SU-DHL-6 (cell line): ENCODE data around the gene NOD1.

Experiments used
- H2AFZ ChIP-seq: fragments of 200-600 bp; sonication (generic); 2 replicates; pipeline ENCODE4 v1.6.1; 2014; ENCODE audit warnings: low read depth, mild to moderate bottlenecking, moderate library complexity, mixed read lengths, antibody characterized with exemption, low read length; ENCODE audit not compliant: severe bottlenecking
- H3F3A ChIP-seq: fragments of 200-600 bp; shearing (Covaris generic); 2 replicates; pipeline ENCODE4 v1.6.0; 2016; ENCODE audit warnings: antibody characterized with exemption, mild to moderate bottlenecking; ENCODE audit not compliant: insufficient read depth
- H3K27ac ChIP-seq: fragments of 200-600 bp; sonication (generic); 2 replicates; pipeline ENCODE4 v1.5.1; 2016; ENCODE audit warnings: low read depth, mild to moderate bottlenecking, low read length, moderate library complexity, mixed read lengths
- H3K27me3 ChIP-seq: fragments of 200-600 bp; sonication (generic), shearing (Covaris generic); 2 replicates; pipeline ENCODE4 v1.6.0; 2014; ENCODE audit warnings: mild to moderate bottlenecking, low read length
- H3K36me3 ChIP-seq: fragments of 200-600 bp; sonication (generic); 2 replicates; pipeline ENCODE4 v1.6.1; 2014; ENCODE audit warnings: mild to moderate bottlenecking, low read length, mixed read lengths
- H3K4me2 ChIP-seq: fragments of 300-600, 200-600 bp; shearing (Covaris generic), sonication (generic); 2 replicates; pipeline ENCODE4 v1.6.0; 2014; ENCODE audit warnings: low read length, low read depth, mild to moderate bottlenecking; ENCODE audit not compliant: poor library complexity, severe bottlenecking
- H3K4me3 ChIP-seq: fragments of 200-600 bp; sonication (generic); 2 replicates; pipeline ENCODE4 v1.5.1; 2014; ENCODE audit warnings: antibody characterized with exemption, low read length, mild to moderate bottlenecking, mixed read lengths; ENCODE audit not compliant: insufficient read depth, poor library complexity, severe bottlenecking
- H3K79me2 ChIP-seq: fragments of 200-600 bp; sonication (generic); 2 replicates; pipeline ENCODE4 v1.6.1; 2014; ENCODE audit warnings: mild to moderate bottlenecking, low read length, moderate library complexity; ENCODE audit not compliant: insufficient read depth
- H3K9ac ChIP-seq: fragments of 200-600 bp; sonication (generic); 2 replicates; pipeline ENCODE4 v1.7.0; 2014; ENCODE audit warnings: mild to moderate bottlenecking, low read length
- H3K9me2 ChIP-seq: fragments of 200-600 bp; sonication (generic); replicated peaks from 2 replicates; pipeline ENCODE4 v1.6.1; 2014; ENCODE audit warnings: low read length; ENCODE audit not compliant: insufficient read depth
- H3K9me3 ChIP-seq: fragments of 200-600 bp; sonication (generic); 2 replicates; pipeline ENCODE4 v1.6.1; 2014; ENCODE audit warnings: low read length, mixed read lengths; ENCODE audit not compliant: insufficient read depth
- H4K20me1 ChIP-seq: fragments of 200-600 bp; sonication (generic); 2 replicates; pipeline ENCODE4 v1.6.1; 2014; ENCODE audit warnings: low read depth, mild to moderate bottlenecking, antibody characterized with exemption, low read length, moderate library complexity, mixed read lengths
- CTCF ChIP-seq: fragments of 200-600 bp; sonication (generic); IDR thresholded peaks from one replicate; pipeline ENCODE4 v1.5.1; 2017; ENCODE audit warnings: antibody characterized with exemption, mild to moderate bottlenecking, low read length, moderate library complexity; ENCODE audit not compliant: insufficient read depth, poor library complexity, severe bottlenecking
- EZH2phosphoT487 ChIP-seq: fragments of 200-600 bp; sonication (generic), shearing (Covaris generic); conservative IDR thresholded peaks from 2 replicates; pipeline ENCODE4 v1.6.1; 2018; ENCODE audit warnings: mild to moderate bottlenecking, antibody characterized with exemption, low read length, moderate library complexity, mixed read lengths

The NOD1 gene

GRCh38 chr7:30391806-30392205, 86.8 kb downstream of the NOD1 start:
- no peaks in the 10 kb centered on the region for H3K79me2 ChIP-seq
- no peak overlapping the region for H3K4me2 ChIP-seq
- no peaks in the 10 kb centered on the region for H4K20me1 ChIP-seq
- no peak overlapping the region for H3K4me3 ChIP-seq
- 0 out of 2 replicates have a peak, but pooled peaks cover 5% of the 10 kb centered on the region for H3F3A ChIP-seq
- H3K27me3 ChIP-seq = no peaks in the 10 kb centered on the region
- H3K27ac ChIP-seq = no peak overlapping the region
- H3K36me3 ChIP-seq = no peaks in the 10 kb centered on the region
- no peak overlapping the region for H3K9ac ChIP-seq
- no peaks in the 10 kb centered on the region for H3K9me2 ChIP-seq
- H2AFZ ChIP-seq = no peak overlapping the region
- TF ChIP-seq EZH2phosphoT487 (no peak), CTCF (no peak)
- no peaks in the 10 kb centered on the region for H3K9me3 ChIP-seq

DNA sequence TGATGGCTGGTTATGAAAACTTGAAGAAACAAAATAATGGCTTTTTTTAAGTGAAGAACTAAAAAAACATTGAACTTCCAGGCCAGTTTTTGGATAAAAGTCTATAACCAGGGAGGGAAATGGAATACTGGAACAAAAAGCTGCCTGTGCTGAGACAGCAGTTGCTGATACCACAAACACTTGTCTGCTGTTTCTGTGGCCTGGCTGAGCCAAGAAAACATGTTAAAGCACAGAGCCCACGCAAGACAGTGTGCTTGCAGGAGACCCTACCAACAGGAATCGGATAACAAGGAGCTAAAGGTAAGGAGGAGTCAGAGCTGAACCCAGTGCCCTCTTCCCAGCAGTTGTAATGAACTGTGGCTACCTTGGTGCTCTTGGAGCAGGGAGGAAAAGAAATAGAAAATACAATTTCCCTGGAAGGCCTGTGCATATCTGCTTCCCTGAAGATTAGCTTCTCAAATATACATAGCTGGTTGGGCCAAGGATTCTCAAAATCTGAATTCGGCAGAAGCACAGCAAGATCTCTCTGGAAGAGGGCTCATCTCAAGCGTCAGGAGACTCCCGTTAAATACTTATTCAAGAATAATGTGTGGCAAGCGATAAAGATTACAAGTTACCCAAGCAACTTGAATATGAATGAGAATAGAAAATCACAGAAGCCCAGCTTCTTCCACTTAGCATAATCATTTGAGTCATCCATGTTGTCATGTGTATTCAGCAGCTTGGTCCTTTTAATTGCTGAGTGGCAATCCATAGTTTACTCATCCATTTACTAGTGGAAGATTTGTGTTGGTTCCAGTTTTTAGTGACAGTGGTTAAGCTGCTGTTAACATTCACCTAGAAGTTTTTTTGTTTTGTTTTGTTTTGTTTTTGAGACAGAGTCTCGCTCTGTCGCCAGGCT, 87.6 kb downstream of the NOD1 start:
- no peak overlapping the region for H3K27ac ChIP-seq
- no peaks in the 10 kb centered on the region for H3K27me3 ChIP-seq
- no peaks in the 10 kb centered on the region for H3K36me3 ChIP-seq
- H2AFZ ChIP-seq = no peak overlapping the region
- H3F3A ChIP-seq = 0 out of 2 replicates have a peak, but pooled peaks cover 5% of the 10 kb centered on the region
- H3K79me2 ChIP-seq = no peaks in the 10 kb centered on the region
- H3K4me3 ChIP-seq = no peak overlapping the region
- no peak overlapping the region for H3K4me2 ChIP-seq
- no peak overlapping the region for H3K9ac ChIP-seq
- H3K9me2 ChIP-seq = no peaks in the 10 kb centered on the region
- TF ChIP-seq CTCF (no peak), EZH2phosphoT487 (no peak)
- no peaks in the 10 kb centered on the region for H4K20me1 ChIP-seq
- H3K9me3 ChIP-seq = no peaks in the 10 kb centered on the region

DNA sequence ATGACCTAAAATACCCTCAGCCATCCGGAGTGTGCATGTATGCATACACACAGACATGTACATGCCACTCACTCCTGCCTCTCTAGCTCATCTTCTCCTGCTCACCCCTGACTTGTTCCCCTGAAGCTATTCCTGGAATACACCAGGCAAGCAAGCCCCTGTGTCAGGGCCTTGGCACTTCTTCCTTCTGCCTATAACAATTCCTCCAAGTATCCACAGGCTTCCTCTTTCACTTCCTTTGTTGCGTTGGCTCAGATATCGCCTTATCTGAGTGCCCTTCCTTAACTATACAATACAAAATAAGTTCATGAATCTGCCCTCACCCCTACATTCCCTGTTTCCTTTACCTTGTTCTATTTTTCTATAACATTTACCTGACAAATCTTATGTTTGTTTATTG, 88.8 kb downstream of the NOD1 start:
- 0 out of 2 replicates have a peak, but pooled peaks cover 5% of the 10 kb centered on the region for H3F3A ChIP-seq
- H3K4me3 ChIP-seq = no peak overlapping the region
- no peaks in the 10 kb centered on the region for H3K9me3 ChIP-seq
- no peak overlapping the region for H3K4me2 ChIP-seq
- no peaks in the 10 kb centered on the region for H3K27me3 ChIP-seq
- H3K79me2 ChIP-seq = no peaks in the 10 kb centered on the region
- H4K20me1 ChIP-seq = no peaks in the 10 kb centered on the region
- no peak overlapping the region for H3K27ac ChIP-seq
- no peak for TF ChIP-seq EZH2phosphoT487
- TF ChIP-seq CTCF = no peak
- no peak overlapping the region for H2AFZ ChIP-seq
- no peak overlapping the region for H3K9ac ChIP-seq
- H3K36me3 ChIP-seq = no peaks in the 10 kb centered on the region
- H3K9me2 ChIP-seq = no peaks in the 10 kb centered on the region
